ENCODE data around the gene TNK2. TPM values are rescaled to one million over a fixed set of nuclear protein-coding genes. Genes with fewer than 3 reads are reported as not detected.

The TNK2 gene
- total RNA-seq, 1 donor from 2014 or later = 46.2 TPM

GRCh38 chr3:195860456-195860855 lies 47.9 kb downstream of the TNK2 start:
- Mint-ChIP-seq H3K4me1 (ENCODE audit: low read depth, unreplicated experiment) (peaks cover 3% of the 10 kb centered on the region), H3K27me3 (ENCODE audit: unreplicated experiment) (peaks cover 5% of the 10 kb centered on the region), H3K9me3 (ENCODE audit: unreplicated experiment) (no peaks in the 10 kb centered on the region), H3K27ac (ENCODE audit: unreplicated experiment) (no peak overlapping the region), H3K4me3 (ENCODE audit: unreplicated experiment) (no peak overlapping the region), H3K36me3 (ENCODE audit: unreplicated experiment) (no peaks in the 10 kb centered on the region)
- DNase-seq = no peak
- TF ChIP-seq CTCF (IDR thresholded peaks at IDR 0.05; ENCODE audit: partially characterized antibody, unreplicated experiment) = no peak

- DNase-seq = no peak
- Mint-ChIP-seq H3K27me3 (ENCODE audit: unreplicated experiment) (peaks cover 5% of the 10 kb centered on the region), H3K9me3 (ENCODE audit: unreplicated experiment) (no peaks in the 10 kb centered on the region), H3K36me3 (ENCODE audit: unreplicated experiment) (no peaks in the 10 kb centered on the region), H3K27ac (ENCODE audit: unreplicated experiment) (no peak overlapping the region), H3K4me3 (ENCODE audit: unreplicated experiment) (no peak overlapping the region), H3K4me1 (ENCODE audit: low read depth, unreplicated experiment) (peaks cover 3% of the 10 kb centered on the region)
- no peak for TF ChIP-seq CTCF (IDR thresholded peaks at IDR 0.05; ENCODE audit: partially characterized antibody, unreplicated experiment)
Observed at GRCh38 chr3:195859846-195860411, 48.4 kb downstream of the TNK2 start.

- peak overlapping the region; percentile 49 for H3K4me3 Mint-ChIP-seq (ENCODE audit: unreplicated experiment)
- H3K36me3 Mint-ChIP-seq (ENCODE audit: unreplicated experiment) = no peaks in the 10 kb centered on the region
- H3K27ac Mint-ChIP-seq (ENCODE audit: unreplicated experiment) = no peak overlapping the region
- H3K9me3 Mint-ChIP-seq (ENCODE audit: unreplicated experiment) = no peaks in the 10 kb centered on the region
- peak; percentile 98 for TF ChIP-seq CTCF (IDR thresholded peaks at IDR 0.05; ENCODE audit: partially characterized antibody, unreplicated experiment)
- H3K27me3 Mint-ChIP-seq (ENCODE audit: unreplicated experiment) = peaks cover 4% of the 10 kb centered on the region
- peak; percentile 86 for DNase-seq
- H3K4me1 Mint-ChIP-seq (ENCODE audit: low read depth, unreplicated experiment) = peaks cover 3% of the 10 kb centered on the region
Observed at GRCh38 chr3:195859061-195859845, 49.1 kb downstream of the TNK2 start.

- H3K27ac Mint-ChIP-seq (ENCODE audit: unreplicated experiment) = no peak overlapping the region
- peaks cover 1% of the 10 kb centered on the region for H3K4me1 Mint-ChIP-seq (ENCODE audit: low read depth, unreplicated experiment)
- no peak overlapping the region for H3K4me3 Mint-ChIP-seq (ENCODE audit: unreplicated experiment)
- TF ChIP-seq CTCF (IDR thresholded peaks at IDR 0.05; ENCODE audit: partially characterized antibody, unreplicated experiment) = no peak
- H3K36me3 Mint-ChIP-seq (ENCODE audit: unreplicated experiment) = no peaks in the 10 kb centered on the region
- H3K27me3 Mint-ChIP-seq (ENCODE audit: unreplicated experiment) = peaks cover 3% of the 10 kb centered on the region
- H3K9me3 Mint-ChIP-seq (ENCODE audit: unreplicated experiment) = peaks cover 3% of the 10 kb centered on the region
- no peak for DNase-seq
Observed at GRCh38 chr3:195856410-195857084, 51.8 kb downstream of the TNK2 start.
